GM21381 (cell line): Measurements from ENCODE around the gene ATF5.

Experiments used
- ATAC-seq: cut with Tn5 transposase; IDR thresholded peaks from one replicate; pipeline ENCODE4 v1.9.1; 2021; ENCODE audit warnings: mild to moderate bottlenecking, moderate library complexity; ENCODE audit not compliant: unreplicated experiment

ATF5 gene

GRCh38 chr19:49929121-49929610 lies at the start of gene ATF5, which contains the start of gene NUP62:
Gene ATF5, plus strand, starts transcription at chr19:49929205. Its CDS starts 1,646 bp downstream, at chr19:49930851.
Gene NUP62, minus strand, starts transcription at chr19:49929504. Its CDS starts 19,697 bp downstream, at chr19:49909807.
- peak; percentile 35 for ATAC-seq

- no peak for ATAC-seq
Observed at GRCh38 chr19:49879243-49879963, 49.6 kb upstream of the ATF5 start.

- no peak for ATAC-seq
Observed at GRCh38 chr19:49880162-49880869, 48.7 kb upstream of the ATF5 start.

- ATAC-seq, result no peak
Observed at GRCh38 chr19:49881186-49881585, 47.8 kb upstream of the ATF5 start.

GRCh38 chr19:49881672-49882394 lies 47.2 kb upstream of the ATF5 start:
- no peak for ATAC-seq

- no peak for ATAC-seq
Observed at GRCh38 chr19:49882643-49883042, 46.4 kb upstream of the ATF5 start.

GRCh38 chr19:49883094-49883493 lies 45.9 kb upstream of the ATF5 start:
- no peak for ATAC-seq

- no peak for ATAC-seq
Observed at GRCh38 chr19:49884109-49884508, 44.9 kb upstream of the ATF5 start.

GRCh38 chr19:49884760-49885159 lies 44.2 kb upstream of the ATF5 start:
- ATAC-seq, result no peak

GRCh38 chr19:49887037-49887664 lies 41.9 kb upstream of the ATF5 start:
- ATAC-seq, result no peak

- ATAC-seq, result no peak
Observed at GRCh38 chr19:49887665-49888509, 41.1 kb upstream of the ATF5 start.

GRCh38 chr19:49888510-49888824 lies 40.5 kb upstream of the ATF5 start:
- no peak for ATAC-seq

- ATAC-seq, result no peak
Observed at GRCh38 chr19:49889038-49889686, 39.8 kb upstream of the ATF5 start.

- ATAC-seq, result no peak
Observed at GRCh38 chr19:49889687-49890348, 39.2 kb upstream of the ATF5 start.

- ATAC-seq, result no peak
Observed at GRCh38 chr19:49890349-49891311, 38.4 kb upstream of the ATF5 start.

- no peak for ATAC-seq
Observed at GRCh38 chr19:49891393-49891792, 37.6 kb upstream of the ATF5 start.

GRCh38 chr19:49892716-49893115 lies 36.3 kb upstream of the ATF5 start:
- ATAC-seq, result no peak

- no peak for ATAC-seq
Observed at GRCh38 chr19:49894011-49894664, 34.9 kb upstream of the ATF5 start.
